GM18909 (cell line): ENCODE data around the gene MBD2.
"Not testable (repeated sequence)": the region's sequence is repeated elsewhere in the genome, so short reads cannot be mapped to it uniquely, and the experiment has no call there.

Experiments used
- ATAC-seq: cut with Tn5 transposase; IDR thresholded peaks from one replicate; pipeline ENCODE4 v1.9.1; 2021; ENCODE audit warnings: mild to moderate bottlenecking; ENCODE audit not compliant: unreplicated experiment, poor library complexity

MBD2 gene

GRCh38 chr18:54238173-54238936 lies 13.9 kb upstream of the MBD2 start:
- ATAC-seq: no peak

- ATAC-seq: no peak
These were observed 11.4 kb upstream of the MBD2 start for GRCh38 chr18:54235871-54236270.

GRCh38 chr18:54233747-54234146 lies 9.3 kb upstream of the MBD2 start:
- ATAC-seq: no peak

- ATAC-seq: no peak
These were observed 8.8 kb upstream of the MBD2 start for GRCh38 chr18:54233228-54233625.

GRCh38 chr18:54232485-54233227 lies 8.2 kb upstream of the MBD2 start:
- ATAC-seq: no peak

GRCh38 chr18:54229421-54230059 lies 5.1 kb upstream of the MBD2 start:
- no peak for ATAC-seq

- ATAC-seq: no peak
These were observed 3.9 kb upstream of the MBD2 start for GRCh38 chr18:54228364-54228763.

GRCh38 chr18:54223568-54224241 lies 764 bp downstream of the MBD2 start:
- peak; percentile 25 for ATAC-seq

- peak; percentile 48 for ATAC-seq
These were observed 1.4 kb downstream of the MBD2 start for GRCh38 chr18:54222922-54223567.

GRCh38 chr18:54220406-54220805 lies 4.1 kb downstream of the MBD2 start:
- no peak for ATAC-seq

- ATAC-seq: not testable (repeated sequence)
These were observed 5.7 kb downstream of the MBD2 start for GRCh38 chr18:54218803-54219202.

- ATAC-seq: no peak
These were observed 6.2 kb downstream of the MBD2 start for GRCh38 chr18:54218299-54218698.

GRCh38 chr18:54217624-54218023 lies 6.8 kb downstream of the MBD2 start:
- ATAC-seq: peak; percentile 42

- no peak for ATAC-seq
These were observed 9.4 kb downstream of the MBD2 start for GRCh38 chr18:54215069-54215468.

GRCh38 chr18:54210463-54210862 lies 14.0 kb downstream of the MBD2 start:
- peak; percentile 31 for ATAC-seq

- ATAC-seq: peak; percentile 87
These were observed 14.8 kb downstream of the MBD2 start for GRCh38 chr18:54209471-54210180.

- no peak for ATAC-seq
These were observed 18.0 kb downstream of the MBD2 start for GRCh38 chr18:54206447-54206846.

GRCh38 chr18:54205959-54206358 lies 18.5 kb downstream of the MBD2 start:
- no peak for ATAC-seq

- not testable (repeated sequence) for ATAC-seq
These were observed 19.0 kb downstream of the MBD2 start for GRCh38 chr18:54205448-54205847.

- ATAC-seq: no peak
These were observed 19.6 kb downstream of the MBD2 start for GRCh38 chr18:54204883-54205282.
